HG03095 (cell line): ENCODE measurements around the gene ALOX15B.
"Not testable (repeated sequence)": the region's sequence is repeated elsewhere in the genome, so short reads cannot be mapped to it uniquely, and the experiment has no call there.

ENCODE experiments used
- ATAC-seq: cut with Tn5 transposase; IDR thresholded peaks from one replicate; pipeline ENCODE4 v1.9.1; 2021; ENCODE audit warnings: moderate library complexity; ENCODE audit not compliant: unreplicated experiment

The ALOX15B gene

DNA sequence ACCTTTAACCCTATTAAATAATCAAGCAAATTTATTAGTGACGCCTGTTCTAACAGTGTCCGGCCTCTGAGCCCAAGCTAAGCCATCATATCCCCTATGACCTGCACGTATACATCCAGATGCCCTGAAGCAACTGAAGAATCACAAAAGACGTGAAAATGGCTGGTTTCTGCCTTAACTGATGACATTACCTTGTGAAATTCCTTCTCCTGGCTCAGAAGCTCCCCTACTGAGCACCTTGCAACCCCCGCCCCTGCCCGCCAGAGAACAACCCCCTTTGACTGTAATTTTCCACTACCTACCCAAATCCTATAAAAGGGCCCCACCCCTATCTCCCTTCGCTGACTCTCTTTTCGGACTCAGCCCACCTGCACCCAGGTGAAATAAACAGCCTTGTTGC lies 23.0 kb downstream of the ALOX15B start:
- not testable (repeated sequence) for ATAC-seq

DNA sequence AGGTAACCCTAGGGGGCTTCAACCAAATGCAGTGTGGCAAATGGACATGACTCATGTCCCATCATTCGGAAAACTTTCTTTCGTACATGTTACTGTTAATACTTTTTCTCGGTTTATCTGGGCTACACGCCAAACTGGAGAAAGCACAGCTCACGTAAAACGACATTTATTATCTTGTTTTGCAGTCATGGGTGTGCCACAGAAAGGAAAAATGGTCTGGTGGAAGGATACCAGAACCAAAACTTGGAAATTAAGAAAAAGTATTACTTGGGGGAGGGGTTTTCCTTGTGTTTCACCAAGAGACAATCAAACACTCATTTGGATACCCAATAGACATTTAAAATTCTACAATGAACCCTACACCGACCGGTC lies 23.6 kb downstream of the ALOX15B start:
- no peak for ATAC-seq

GRCh38 chr17:8062807-8063483 lies 24.1 kb downstream of the ALOX15B start:
- ATAC-seq = no peak

- no peak for ATAC-seq
Observed at GRCh38 chr17:8063761-8064534, 25.1 kb downstream of the ALOX15B start.

GRCh38 chr17:8064561-8065019 lies 25.7 kb downstream of the ALOX15B start:
- ATAC-seq = no peak

DNA sequence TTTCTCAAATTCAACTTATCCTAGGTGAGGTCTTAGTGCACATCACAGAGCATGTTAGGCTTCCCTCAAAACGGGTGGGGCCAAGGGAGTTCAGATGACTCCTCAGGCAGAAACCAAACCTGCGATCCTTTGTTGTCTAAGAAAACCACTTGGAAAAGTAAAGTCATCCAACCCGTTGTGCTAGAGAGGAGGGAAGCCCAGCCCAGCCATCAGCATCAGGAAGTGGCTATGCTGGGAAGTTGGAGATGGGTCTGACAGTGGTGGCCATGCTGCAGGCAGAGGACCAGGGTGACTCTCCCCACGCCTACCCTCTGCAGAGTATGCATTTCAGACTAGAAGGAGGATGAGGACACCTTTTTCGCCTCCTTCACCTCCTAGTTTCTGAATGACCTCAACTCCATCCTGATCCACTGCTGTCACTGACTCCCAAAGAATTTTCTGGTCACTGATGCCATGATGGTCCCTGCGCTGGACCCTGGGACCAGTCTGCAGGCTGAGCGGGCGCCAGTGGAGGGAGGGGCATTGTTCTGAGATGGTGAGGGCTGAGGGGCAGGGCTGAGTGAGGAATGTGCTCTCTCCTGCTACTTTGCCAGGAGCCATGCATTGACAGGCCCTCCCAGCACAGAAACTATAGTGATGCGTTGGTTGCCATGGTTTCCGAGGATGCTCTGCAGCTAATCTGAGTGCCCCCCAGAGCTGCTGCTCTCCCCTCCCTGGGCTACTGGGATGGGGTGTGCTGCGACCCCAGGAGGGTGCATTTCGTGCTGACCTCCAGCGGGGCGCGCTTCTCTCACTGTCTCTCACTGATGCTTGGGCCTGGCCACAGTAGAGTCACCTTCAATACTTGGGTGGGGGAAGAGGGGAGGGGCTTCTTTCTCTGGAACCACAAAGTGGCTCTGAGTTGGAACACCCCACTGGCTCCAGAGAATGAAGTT lies 28.2 kb downstream of the ALOX15B start:
- ATAC-seq = no peak

- ATAC-seq = no peak
Observed at GRCh38 chr17:8067806-8068205, 28.9 kb downstream of the ALOX15B start.

DNA sequence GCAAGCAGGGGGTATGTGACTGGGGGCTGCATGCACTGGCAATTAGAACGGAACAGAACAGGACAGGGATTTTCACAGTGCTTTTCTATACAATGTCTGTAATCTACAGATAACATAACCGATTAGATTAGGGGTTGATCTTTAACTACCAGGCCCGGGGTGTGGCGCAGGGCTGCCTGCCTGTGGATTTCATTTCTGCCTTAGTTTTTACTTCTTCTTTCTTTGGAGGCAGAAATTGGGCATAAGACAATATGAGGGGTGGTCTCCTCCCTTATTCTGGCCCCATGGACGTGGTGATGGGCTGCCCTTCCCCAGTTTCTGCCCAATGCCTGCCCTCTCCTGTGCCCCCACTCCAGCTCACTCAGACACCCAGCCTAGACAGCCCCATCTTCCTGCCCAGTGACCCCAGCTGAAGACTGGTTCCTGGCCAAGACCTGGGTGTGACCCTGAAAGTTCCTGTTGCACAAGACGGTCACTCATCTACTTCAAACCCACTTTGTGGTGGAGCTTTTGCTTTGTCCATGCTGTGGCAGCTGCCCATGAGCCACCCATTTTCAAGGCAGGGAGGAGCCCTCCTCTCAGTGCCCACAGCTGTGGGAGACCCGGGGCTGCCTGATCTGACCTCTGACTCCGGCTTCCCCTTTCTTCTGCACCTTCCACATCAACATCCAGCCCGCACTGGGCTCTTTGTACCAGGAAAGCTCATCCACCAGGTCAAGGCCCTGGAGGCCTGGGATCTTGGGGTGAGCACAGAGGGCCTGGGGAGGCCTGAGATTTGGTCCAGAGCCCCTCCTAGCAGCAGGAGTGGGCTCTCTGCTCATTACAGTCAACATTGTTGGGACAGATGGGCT lies 30.1 kb downstream of the ALOX15B start:
- ATAC-seq = no peak

DNA sequence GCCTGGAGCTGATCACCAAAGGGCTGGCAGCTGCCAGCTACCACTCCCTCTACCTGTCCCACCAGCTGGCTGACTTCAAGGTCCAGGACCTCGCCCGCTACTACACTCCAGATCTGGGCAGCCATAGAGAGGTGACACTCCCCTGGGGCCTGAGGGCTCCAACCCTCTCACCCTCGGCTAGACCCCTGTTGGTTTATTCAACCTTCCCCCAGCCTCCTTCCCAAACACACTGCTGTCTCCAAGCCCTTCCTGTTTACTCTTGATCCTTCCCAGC lies 30.7 kb downstream of the ALOX15B start:
- no peak for ATAC-seq

GRCh38 chr17:8071496-8071895 lies 32.6 kb downstream of the ALOX15B start:
- ATAC-seq = no peak

DNA sequence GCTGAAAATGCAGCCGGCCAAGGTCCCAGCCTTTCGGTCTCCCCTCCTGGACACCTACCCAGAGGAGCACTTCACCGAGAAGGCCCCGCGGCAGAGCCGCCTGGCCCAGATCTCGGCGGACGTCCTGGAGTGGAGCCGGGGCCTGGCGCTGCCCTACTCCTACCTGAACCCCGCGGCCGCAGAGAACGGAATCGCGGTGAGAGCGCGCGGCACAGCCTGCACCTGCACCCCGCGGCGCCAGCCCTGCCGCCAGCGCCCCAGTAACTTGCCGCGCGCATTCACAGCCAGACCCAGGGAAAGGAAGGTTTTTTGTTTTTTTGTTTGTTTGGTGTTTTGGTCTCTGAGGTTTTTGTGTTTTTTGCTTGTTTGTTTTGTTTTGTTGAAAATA lies 33.5 kb downstream of the ALOX15B start:
- ATAC-seq = no peak

DNA sequence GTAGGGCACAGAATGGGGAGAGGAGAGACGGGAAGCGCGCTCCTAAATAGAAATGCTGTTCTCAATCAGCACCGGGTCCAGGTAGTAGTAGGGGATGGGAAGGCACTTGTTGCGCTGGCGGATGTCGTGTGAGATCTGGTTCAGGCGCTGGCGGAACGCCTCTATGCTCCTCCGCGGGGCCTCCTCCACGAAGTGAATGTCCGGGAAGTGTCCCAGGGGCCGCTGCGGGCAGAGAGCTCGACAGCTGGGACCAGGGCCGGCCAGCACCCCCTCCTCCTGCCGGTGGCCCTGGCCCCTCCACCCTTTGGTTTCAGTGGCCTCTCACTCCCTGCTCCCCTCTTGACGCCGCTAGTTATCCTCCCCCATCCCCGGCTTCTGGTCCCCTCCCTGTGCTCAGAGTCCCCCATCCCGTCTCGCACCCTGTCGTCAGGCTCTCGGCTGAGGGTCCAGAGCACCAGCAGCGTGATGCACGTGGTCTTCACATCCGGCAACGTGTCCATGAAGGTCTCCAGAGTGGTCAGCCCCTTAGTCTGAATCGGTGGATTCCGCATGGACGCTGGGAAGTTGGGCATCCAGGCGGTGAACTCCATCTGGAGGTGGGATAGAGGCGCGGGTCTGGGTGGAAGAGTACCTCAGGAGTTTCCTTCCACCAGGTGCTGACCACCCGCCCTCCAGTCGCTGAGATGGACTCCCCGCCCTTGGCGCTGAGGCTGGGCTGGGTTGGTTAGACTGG lies 34.0 kb downstream of the ALOX15B start:
- no peak for ATAC-seq

DNA sequence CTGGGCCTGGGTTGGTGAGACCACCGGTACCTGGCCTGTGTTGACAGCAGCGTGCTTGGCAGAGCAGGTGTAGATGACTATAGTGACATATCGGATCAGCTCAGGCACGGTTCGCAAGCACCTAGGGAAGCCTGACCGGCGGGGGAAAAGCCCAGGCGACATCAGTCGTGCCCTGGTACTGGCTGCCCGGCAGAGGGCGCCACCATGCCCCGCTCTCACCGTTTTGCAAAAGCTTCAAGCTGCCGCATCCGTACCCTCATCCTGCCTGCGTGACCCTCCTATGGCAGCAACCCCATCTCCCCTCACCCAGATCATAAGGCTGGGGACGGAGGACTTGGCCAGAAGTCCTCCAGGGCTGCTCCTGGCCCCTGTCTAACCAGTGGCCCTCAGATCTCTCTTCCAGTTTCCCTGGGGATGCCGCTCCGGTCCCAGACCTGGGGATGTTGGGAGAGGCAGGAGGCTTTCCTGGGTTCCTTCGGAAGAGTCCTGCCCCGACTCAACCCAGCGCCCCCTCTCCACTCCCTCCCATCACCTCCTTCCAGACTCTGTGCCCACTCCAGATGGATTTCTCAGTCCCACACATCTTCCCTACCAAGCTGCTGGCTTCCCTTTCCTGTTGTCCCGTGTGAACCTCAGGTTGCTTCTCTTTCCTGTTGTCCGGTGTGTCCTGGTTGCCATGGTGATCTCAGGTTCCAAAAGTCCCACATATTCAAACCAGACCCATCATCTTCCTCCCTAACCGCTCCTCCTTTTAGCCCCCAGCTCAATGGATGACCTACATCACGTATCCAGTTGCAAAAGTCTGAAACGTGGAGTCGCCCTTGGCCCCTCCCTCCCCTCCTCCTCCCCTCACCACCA lies 35.0 kb downstream of the ALOX15B start:
- no peak for ATAC-seq

GRCh38 chr17:8074554-8074953 lies 35.7 kb downstream of the ALOX15B start:
- ATAC-seq = no peak

- no peak for ATAC-seq
Observed at GRCh38 chr17:8075081-8075480, 36.2 kb downstream of the ALOX15B start.

- ATAC-seq = no peak
Observed at GRCh38 chr17:8075574-8076342, 36.9 kb downstream of the ALOX15B start.

- no peak for ATAC-seq
Observed at GRCh38 chr17:8076502-8077266, 37.8 kb downstream of the ALOX15B start.

GRCh38 chr17:8077939-8078338 lies 39.1 kb downstream of the ALOX15B start:
- not testable (repeated sequence) for ATAC-seq
